ENCODE measurements around the gene WDR88.

- TF ChIP-seq CTCF (IDR thresholded peaks at IDR 0.05; ENCODE audit: low read depth, low read length, poor library complexity, severe bottlenecking) (no peak), EZH2phosphoT487 (IDR thresholded peaks at IDR 0.05; ENCODE audit: borderline replicate concordance, low read length) (no peak)
These were observed 54.7 kb downstream of the WDR88 start for GRCh38 chr19:33186431-33187182.

Data from DOHH2 (cell line).